Measurements from ENCODE around the gene LBHD1.
"Not testable (repeated sequence)": the region's sequence is repeated elsewhere in the genome, so short reads cannot be mapped to it uniquely, and the experiment has no call there.

LBHD1 gene

DNA sequence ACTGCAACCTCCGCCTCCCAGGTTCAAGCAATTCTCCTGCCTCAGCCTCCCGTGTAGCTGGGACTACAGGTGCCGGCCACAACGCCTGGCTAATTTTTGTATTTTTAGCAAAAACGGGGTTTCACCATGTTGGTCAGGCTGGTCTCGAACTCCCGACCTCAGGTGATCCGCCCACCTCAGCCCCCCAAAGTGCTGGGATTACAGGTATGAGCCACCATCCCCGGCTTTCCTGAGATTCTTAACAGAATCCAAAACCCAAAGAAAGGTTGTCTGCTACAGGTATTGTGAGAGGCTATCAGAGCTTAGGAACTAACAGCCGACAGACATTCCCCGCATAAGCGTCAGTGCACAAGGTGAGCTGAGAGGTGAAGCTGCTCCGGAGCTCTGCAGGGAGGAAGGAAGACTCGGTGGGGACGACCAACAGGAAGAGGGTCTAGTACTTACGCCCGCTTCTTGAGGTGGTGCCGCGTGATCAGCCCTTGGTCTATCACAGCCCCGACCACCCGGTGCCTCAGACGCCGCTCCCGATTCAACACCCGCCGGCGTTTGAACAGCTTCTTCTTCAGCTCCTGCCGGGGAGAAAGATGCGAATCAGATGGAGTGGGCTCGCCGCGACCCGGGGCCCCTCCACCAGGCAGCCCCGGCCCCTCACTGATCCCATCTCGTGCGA is 7.5 kb downstream of the LBHD1 start:
- DNase-seq (ENCODE audit: low read depth): no peak

DNA sequence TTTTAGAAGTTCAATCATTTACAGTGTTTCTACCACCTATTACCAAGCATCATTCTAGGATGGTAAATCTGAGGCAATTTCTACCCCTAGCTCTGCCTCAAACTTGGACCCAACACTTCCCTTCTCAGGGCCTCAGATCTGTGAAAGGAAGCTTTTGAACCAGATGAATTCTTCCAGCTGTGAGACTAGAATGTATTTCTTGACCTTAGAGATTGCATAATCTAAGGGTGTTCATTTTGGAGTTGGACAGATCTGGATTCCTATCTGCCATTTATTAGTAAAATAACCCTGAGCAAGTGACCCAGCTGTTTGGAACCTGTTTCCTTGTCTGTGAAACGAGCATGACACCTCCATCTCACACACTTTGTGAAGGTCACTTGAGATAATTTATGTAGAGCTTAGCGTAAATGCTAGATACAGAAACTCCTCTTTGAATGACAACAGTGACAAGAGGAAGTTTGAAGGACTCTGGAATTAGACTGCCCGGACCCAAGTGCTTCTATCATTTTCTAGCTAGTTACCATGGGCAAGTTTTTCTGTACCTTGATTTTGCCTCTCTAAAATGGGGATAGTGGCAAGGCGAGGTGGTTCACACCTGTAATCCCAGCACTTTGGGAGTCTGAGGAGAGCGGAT is 15.2 kb downstream of the LBHD1 start:
- DNase-seq (ENCODE audit: low read depth): no peak

DNA sequence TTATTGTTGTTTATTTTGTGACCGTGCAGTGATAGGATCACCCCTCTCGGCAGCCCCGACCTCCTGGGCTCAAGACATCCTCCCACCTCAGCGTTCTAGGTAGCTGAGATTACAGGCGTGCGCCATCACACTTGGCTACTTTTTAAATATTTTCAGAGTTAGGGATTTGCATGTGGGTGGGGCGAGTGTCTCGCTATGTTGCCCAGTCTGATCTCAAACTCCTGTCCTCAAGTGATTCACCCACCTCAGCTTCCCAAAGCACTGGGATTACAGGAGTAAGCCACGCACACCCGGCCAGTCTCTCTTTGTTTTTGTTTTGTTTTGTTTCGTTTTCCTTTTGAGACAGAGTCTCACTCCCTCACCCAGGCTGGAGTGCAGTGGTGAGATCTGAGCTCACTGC is 17.8 kb downstream of the LBHD1 start:
- DNase-seq (ENCODE audit: low read depth): no peak

DNA sequence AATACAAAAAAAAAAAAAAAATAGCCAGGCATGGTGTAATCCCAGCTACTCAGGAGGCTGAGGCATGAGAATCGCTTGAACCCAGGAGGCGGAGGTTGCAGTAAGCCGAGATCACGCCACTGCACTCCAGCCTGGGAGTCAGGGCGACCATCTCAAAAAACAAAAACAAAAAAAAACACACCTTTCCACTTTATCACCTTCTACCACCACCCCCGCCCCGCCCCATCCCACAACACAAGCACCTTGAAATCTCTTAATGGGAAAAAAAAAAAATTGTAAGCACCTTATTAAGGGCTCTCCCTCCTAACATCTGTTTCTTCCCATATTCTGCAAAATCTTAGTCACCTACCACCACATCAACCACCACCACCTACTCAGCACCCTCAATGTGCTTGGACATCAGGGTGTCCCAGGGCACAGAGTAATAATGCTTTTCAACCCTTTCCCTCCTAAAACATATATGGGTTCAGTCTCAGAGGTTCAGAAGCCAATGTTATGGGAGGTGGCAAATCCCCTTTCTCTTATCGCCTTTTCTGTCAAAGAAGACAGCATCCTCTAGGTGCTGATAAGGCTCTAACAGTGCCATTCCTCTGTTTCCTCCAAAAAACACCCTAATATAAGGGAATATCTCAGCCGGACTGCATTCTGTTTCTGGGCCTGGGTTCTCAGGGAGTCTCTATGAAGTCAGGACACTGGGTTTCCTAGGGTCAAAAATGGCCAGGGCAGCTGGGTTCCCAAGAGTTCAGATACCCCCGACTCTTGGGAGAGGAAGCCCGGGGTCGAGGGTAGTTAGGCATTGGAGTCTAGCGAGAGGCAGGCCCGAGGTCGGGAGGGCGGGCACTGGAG is 19.7 kb downstream of the LBHD1 start:
- DNase-seq (ENCODE audit: low read depth): no peak

DNA sequence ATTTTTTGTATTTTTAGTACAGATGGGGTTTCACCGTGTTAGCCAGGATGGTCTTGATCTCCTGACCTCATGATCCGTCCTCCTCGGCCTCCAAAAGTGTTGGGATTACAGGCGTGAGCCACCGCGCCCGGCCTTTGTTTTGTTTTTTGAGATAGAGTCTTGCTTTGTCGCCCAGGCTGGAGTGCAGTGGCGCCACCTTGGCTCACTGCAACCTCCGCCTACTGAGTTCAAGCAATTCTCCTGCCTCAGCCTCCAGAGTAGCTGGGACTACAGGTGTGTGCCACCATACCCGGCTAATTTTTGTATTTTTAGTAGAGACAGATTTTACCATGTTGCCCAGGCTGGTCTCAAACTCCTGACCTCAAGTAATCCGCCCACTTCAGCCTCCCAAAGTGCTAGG is 21.8 kb downstream of the LBHD1 start:
- not testable (repeated sequence) for DNase-seq (ENCODE audit: low read depth)

DNA sequence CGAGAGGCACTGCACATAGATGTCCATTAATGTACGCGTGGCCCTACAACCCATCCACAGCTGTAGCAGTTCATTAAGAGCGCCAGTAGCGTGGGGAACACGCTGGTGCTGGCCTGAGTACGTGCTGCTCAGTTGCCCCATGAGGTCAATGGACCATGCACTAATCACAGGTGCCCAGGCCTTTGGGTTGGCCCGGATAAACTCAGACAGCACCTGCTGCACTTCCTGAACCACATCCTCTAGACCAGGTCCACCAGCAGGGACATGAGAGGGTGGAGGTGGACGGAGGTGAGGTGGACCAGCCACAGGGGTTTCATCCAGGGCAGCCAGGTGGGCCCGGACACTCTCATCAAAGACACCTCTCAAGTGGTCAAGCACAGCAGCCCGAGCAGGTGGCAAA is 22.6 kb downstream of the LBHD1 start:
- no peak for DNase-seq (ENCODE audit: low read depth)

DNA sequence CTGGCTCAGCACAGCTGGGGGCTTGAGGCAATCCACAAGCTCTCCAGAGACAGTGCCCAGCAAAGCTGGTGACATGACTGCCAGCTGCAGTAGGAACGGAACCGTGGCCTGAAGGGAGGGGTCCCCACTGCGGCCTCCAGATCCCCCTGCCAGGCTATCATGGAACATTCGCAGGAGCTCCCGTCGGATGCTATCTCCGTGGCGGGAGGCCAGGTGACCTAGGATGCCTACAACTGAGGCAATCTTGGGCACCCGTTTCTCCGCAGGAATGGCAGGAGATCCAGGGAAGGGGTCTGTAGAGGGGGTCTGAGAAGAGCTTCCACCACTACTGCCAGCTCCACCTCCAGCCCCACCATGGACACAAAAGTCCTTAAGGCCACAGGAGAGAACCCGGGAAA is 23.1 kb downstream of the LBHD1 start:
- DNase-seq (ENCODE audit: low read depth): no peak

DNA sequence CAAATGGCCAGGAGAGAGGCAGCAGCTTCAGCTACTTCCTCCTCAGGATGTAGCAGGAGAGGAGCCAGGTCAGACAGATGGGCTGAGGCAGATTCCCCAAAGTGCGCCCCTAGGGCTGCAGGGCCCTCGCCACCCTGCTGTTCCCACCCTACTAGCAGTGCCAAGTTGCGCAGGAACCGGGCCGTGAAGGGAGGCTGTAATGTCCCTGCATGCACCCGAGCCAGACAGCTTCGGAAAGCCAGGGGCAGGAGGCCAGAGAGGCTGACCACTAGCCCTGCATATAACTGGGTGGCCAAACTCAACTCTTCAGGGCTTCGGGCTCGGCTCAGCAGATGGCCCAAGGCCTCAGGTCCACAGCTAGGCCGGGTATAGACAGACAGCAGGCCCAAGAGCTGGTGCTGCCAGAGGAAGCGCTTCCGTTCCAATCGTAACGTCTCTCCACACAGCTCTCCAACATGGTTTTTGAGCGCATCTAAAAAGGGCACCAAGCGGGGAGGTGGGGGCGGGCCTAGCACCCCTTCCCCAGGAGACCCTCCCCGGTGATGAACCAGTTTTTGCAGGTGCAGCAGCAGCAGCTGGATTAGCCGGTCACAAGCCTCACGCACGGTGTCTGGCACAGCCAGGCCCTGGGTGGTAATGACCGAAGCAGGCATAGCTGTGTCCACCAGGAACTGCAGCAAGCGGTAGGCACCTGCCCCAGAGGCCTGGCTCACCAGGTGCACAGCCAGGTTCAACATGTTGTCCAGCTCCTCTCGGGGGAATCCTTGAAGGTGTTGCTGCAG is 23.7 kb downstream of the LBHD1 start:
- no peak for DNase-seq (ENCODE audit: low read depth)

DNA sequence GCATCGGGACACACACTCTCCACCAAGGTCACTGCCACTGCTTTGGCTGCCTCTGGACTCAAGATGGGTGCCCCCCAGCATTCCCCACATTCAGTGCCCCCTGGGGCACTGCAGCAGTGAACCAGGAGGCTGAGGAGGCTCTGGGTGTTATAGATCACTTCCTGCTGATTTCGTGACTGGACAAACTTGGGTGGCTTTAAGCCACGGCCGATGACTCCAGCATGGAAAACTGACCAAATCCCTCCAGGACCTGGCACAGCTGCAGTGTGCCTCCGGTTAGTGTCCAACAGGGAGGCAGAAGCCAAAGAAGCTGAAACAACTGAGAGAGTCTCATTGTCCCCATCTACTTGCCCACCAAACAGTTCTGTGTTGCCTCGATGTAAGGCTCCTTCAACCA is 24.5 kb downstream of the LBHD1 start:
- DNase-seq (ENCODE audit: low read depth): no peak

DNA sequence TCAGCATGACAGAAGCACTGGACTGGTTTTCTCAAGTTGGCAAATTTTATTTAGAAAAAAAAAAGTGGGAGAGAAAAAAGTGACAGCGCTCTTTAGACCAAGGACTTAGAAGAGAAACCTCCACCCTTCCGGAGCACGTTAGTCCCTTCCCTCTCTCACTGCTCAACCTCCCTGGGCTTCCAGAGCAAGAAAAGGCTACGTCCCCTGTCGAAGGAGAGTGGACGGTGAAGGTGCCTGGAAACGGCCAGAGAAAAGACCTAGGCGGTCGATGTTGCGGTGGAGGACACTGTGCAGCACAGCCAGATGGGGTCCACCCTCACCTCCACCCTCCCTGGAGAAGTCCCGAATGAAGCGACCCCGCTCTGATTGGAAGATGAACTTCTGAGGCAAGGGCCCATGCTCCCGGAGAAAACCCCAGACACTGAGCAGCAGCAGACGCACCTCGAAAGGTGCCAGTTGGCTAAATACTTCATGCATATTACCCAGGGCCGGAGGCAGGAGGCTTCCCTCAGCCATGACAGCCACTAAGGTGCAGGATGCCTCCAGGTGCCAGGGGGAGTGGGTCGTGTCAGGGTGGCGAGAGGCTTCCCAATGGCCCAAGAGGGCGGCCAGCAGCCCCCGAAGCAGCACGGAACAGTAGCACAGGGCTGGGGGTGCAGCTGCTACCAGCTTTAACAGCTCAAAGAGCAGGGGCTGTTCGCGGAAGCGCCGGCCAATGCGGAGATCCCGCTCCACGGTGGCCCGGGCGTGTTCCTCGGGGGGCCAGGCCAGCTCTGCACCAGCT is 25.1 kb downstream of the LBHD1 start:
- no peak for DNase-seq (ENCODE audit: low read depth)

DNA sequence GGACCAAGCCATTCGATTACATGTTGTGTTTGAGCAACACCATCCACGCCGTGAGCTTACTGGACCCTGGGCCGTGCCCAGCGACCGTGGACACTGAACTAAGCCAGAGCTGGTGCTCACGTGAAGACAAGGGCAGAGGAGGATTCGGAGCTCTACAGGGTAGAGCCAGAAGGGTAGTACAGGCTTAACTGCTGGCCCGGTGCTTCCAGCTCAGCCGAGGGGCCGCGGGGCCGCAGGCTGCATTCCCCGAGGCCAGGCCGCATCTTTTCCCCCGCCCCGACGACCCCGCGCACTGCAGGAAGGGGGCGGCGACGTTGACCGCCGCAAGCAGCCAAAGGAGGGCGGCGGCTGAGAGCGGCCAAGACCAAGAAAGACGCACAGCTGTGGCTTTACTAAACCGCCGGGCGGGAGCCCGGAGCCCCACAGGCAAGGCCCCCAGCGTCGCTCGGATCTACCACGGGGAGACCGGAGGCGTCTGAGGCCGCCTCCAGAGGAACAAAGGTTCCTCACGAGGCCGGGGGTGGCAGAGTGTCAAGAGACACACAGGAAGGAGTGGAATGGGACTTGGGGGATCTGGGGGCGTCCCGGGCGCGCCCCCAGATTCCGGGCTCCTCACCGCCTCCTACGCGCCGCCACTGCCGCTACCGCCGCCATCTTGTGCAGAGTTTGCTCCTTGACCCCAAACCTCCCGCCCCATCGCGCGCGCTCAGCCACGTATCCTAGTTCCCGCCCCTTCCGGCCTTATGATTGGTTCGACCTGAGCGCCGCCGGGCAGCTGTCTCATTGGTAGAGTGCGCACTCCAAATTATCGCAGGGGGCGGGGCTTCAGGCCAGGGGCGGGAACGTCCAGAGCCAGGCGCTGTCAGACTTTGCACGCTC is 25.9 kb downstream of the LBHD1 start, which contains the start of gene GANAB:
Gene GANAB, minus strand, starts transcription at position 668 of the 879 bp plus-strand sequence. Its CDS starts 14 bp downstream, at position 654.
- DNase-seq (ENCODE audit: low read depth): peak; percentile 98

DNA sequence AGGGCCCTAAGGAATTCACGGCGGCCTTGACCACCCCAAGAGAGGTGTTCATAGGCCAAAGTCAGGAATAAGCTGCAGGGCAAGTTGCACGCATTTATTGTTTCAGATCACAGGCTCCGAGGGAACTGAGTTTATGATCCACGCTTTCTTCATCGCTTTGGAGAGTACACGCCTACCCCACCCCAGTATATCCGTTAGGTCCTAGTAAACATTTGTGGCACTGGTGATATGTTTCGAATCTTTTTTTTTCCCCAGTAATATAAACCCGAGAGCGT is 26.5 kb downstream of the LBHD1 start:
- no peak for DNase-seq (ENCODE audit: low read depth)

DNA sequence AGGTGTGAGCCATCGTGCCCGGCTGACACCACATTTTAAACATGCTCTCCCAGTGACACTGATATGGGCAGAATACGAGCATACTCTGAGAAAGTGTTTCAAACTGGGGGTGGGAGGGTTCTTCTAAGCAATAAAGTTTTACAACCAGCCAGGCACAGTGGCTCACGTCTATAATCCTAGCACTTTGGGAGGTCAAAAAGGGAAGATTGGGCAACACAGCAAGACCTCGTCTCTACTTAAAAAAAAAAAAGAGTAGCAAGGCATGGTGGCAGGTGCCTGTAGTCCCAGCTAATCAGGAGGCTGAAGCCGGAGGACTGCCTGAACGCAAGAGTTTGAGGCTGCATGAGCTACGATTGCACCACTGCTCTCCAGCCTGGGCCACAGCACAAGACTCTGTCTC is 27.8 kb downstream of the LBHD1 start:
- DNase-seq (ENCODE audit: low read depth): no peak

DNA sequence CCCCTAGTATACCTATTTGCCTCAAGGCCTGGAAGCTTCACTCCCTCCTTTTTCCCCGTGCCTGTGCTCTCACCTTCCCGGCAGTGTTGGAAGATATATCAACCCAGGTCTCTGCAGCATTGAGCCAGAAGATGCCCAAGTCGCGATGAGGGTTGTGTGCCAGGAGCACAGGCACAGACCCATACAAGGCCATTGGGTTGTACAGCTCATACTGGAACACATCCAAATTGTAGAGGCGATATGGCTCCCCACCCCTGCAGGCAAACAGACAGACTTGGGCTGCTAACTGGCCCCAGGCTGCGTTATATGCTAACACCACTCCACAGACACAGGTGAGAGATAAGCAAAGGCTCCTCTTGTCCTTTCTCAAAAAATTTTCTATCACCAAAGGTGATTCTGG is 39.6 kb downstream of the LBHD1 start:
- DNase-seq (ENCODE audit: low read depth): no peak

DNA sequence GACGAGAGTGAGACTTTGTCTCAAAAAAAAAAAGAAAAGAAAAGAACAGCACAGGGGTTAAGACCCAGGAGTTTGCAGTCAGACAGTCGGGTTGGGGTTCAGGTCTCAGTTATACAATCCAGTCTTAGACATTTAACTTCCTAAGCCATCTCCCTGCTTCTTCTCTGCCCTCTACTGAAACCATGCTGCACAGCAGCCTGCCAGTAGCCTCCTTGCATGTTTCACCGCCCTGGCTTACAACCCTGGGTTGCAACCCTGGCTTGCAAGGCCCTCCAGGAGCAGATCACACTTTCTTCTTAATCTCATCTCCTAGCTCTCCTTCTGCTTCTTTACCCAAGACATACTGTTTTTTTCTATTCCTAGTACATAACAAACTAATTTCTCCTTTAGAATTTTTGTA is 44.4 kb downstream of the LBHD1 start:
- no peak for DNase-seq (ENCODE audit: low read depth)

DNA sequence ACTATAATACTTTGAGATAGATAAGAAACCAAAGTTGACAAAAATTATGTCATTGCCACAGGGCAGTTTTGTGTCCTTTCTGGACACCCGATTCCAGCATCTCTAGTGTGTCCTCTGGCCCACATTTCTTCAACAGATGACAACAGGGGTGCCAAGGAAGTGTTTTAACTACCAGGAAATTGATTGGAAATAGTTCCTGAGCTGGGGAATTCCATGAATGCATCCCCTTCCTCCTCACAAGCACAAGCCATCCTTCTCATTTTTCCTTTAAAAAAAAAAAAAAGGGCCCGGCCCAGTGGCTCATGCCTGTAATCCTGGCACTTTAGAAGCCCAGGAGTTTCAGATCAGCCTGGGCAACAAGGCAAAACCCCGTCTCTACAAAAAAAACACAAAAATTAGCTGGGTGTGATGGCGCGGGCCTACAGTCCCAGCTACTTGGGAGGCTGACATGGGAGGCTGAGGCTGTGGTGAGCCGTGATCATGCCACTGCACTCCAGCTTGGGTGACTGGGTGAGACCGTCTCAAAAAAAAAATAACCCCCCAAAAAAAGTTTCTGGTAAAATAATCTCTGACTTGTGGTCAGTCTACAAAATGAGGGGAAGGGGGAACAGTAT is 49.5 kb downstream of the LBHD1 start:
- no peak for DNase-seq (ENCODE audit: low read depth)

DNA sequence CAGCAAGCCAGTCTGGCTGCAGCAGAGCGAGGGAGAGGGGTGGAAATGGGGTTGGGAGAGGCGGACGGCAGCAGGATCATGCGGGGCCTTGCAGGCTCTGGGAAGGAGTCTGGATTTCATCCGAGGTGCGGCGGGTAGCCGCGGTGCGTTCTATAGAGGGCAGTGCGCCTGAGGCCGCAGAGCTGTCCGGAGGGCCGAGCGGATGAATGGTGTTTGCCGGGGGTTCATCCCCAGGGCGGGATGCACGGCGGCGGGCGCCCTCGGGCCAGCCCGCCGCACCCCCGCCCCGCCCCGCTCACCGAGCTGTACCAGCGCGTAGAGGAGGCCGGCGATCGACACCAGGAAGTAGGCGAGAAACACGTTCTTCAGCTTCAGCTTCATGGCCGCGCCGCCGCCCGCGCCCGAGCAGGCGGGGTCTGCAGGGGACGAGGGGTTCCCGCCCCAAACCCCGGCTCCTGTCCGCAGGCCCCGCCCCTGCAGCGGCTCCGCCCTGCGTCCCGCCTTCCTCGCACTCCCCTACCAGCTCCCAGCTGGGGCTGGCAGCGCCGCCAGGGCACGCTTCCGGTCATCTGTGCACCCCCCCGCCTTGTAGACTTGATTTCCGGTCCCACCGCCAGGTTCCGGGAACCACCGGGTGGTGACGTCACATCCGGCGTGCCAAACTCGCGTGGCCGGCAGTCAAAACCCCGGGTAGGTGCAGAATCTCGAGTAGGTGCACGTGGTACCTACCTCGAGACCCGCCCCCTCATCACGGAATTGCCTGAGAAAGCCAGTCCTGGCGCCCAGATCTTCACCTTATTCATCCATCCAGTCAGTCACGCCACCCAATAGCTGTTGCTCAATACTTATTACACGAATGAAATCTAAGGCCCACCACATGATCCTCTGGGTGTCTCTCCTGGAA is 50.2 kb downstream of the LBHD1 start, which contains the start of gene B3GAT3:
Gene B3GAT3, minus strand, starts transcription at position 420 of the 904 bp plus-strand sequence. Its CDS starts 39 bp downstream, at position 381.
- DNase-seq (ENCODE audit: low read depth): peak; percentile 91

DNA sequence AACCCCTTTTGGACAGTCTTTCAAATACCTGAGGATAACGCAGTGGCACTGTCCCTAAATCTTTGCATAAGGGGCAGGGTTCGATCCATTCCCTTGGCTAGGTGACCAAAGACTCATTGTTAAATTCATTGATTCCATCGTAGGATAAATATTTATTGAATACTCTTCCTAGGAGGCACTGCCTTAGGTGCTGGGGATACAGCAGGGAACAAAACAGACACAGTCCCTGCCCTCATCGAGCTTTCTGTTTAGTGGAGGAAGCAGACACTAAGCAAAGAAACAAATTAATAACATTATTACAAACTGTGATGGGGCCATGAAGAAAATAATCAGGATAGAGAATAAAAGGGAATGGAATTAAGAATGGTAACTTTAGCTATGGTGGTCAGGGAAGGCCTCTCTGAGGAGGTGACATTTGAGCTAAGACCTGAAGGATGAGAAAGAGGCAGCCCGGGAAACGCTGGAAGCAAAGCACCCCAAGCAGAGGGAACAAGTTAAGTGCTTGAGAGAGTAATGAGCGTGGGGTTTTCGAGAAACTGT is 51.0 kb downstream of the LBHD1 start:
- DNase-seq (ENCODE audit: low read depth): no peak

DNA sequence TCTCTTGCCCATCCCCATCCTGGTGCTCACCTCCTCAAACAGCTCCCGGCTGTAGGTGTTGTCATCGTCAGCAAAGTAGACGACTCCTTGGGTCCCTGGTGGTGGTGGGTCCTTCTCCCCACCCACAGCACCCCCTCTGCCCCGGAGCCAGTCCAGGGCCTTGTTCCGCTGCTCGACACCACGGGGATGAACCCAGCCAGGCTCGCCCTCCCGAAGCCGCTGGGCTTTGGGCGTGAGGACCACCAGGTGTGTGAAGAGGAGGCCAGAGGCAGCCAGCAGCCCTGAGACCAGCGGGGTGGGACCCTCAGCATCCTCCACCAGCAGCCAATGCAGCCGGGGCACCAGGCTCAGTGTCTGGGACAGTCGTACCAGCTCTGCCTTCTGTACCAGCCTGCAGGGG is 55.1 kb downstream of the LBHD1 start:
- DNase-seq (ENCODE audit: low read depth): not testable (repeated sequence)
